Heart left ventricle (tissue), 13 donors: ENCODE results near the gene PKN2.

Source experiments
- POLR2A ChIP-seq, 2 donors: fragments of 450-650 bp; IDR thresholded peaks; one replicate each; pipeline ENCODE4 v1.6.1; 2017; ENCODE audit warnings: antibody characterized with exemption in 2 of 2, mild to moderate bottlenecking in 2 of 2, moderate library complexity in 2 of 2
- TF ChIP-seq, protein P1 (sequence below), 12 donors: fragments of 200-600 bp; sonication (generic) in 4 of 12; IDR thresholded peaks; one replicate each; pipeline versions ENCODE4 v1.5.0 to v1.8.0; 2018 to 2022; ENCODE audit warnings: antibody characterized with exemption in 12 of 12, mild to moderate bottlenecking in 5 of 12
- donor health status: ischemic (EF 13 %, LVEDD 7.1; RV severe dilation, severe dysfunction).
- donor health status: DM: no; HTN: yes; CAD: no.
- donor health status: DM: no; HTN: no; CAD: no.
- donor health status: ischemic (EF 25% LVEDD 6.9; RV normal size, moderate dysfunction).
- donor health status: ischemic (EF 25% LVEDD 5.7; RV mildly dilated, moderate dysfunction).
- donor health status: ischemic (EF 35%, LVEDD 5.7; RV mildly dilated, moderate dysfunction).
- donor health status: nonischemic (EF 11% LVEDD 7.7; RV severe dilation, severe dysfunction).
- donor health status: DM: yes; HTN: yes; CAD: no.
- donor health status: PGD.
- donor health status: ischemic (EF 29% LVEDD 5.4; RV normal size, mild dysfunction).
- donor health status: nonischemic (EF 23%, LVEDD 6.1; RV moderate dilation, normal function).

DNA sequence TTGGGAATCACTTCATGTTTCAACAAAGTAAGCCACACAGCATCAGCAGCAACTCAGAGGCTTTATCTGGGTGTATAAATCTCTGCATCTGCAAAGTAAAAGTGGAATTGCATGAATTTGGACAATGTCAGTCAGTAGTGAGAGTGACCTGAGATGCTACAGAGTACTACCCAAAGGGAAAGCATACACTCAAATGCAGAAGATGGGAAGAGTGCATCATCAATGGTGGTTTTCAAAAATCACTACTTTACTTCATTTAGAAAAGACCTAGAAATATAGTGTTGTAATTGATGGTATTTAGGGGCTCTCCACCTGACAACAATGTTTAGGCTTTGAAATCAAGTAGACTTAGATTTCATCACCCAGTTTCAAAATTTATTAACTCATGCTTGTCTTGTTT, 24.5 kb upstream of the PKN2 start:
- TF ChIP-seq POLR2A (IDR thresholded peaks at IDR 0.05), result no peak
- TF ChIP-seq, protein P1, sequence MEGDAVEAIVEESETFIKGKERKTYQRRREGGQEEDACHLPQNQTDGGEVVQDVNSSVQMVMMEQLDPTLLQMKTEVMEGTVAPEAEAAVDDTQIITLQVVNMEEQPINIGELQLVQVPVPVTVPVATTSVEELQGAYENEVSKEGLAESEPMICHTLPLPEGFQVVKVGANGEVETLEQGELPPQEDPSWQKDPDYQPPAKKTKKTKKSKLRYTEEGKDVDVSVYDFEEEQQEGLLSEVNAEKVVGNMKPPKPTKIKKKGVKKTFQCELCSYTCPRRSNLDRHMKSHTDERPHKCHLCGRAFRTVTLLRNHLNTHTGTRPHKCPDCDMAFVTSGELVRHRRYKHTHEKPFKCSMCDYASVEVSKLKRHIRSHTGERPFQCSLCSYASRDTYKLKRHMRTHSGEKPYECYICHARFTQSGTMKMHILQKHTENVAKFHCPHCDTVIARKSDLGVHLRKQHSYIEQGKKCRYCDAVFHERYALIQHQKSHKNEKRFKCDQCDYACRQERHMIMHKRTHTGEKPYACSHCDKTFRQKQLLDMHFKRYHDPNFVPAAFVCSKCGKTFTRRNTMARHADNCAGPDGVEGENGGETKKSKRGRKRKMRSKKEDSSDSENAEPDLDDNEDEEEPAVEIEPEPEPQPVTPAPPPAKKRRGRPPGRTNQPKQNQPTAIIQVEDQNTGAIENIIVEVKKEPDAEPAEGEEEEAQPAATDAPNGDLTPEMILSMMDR (IDR thresholded peaks at IDR 0.05), result no peak
